ENCODE data around the gene CCDC201. TPM values are rescaled to one million over a fixed set of nuclear protein-coding genes. Genes with fewer than 3 reads are reported as not detected.

CCDC201 gene
- total RNA-seq, 2 experiments from 2014 or later, result not detected

- H3K9me3 ChIP-seq (ENCODE audit: control insufficient read depth in 1 of 2, insufficient read depth in 1 of 2, low read length in 2 of 2), result peaks cover 0 to 4% of the 10 kb centered on the region in 2 experiments
- peaks cover 19% of the 10 kb centered on the region for H3K4me1 Mint-ChIP-seq (ENCODE audit: low read depth)
- H3K36me3 Mint-ChIP-seq (ENCODE audit: low read depth), result no peaks in the 10 kb centered on the region
- no peaks in the 10 kb centered on the region for H3K36me3 ChIP-seq (ENCODE audit: insufficient read depth, low read length)
- intact Hi-C loops (cut with DNase I, micrococcal nuclease), result no loop called here
- TF ChIP-seq CTCF (IDR thresholded peaks at IDR 0.05), result no peak
- peak within 1 kb of the TSS; percentile 38 for H3K4me3 Mint-ChIP-seq
- peaks cover 33% of the 10 kb centered on the region for H3K4me1 ChIP-seq (ENCODE audit: insufficient read depth, low read length)
- H3K4me3 ChIP-seq (ENCODE audit: low read length), result peak within 1 kb of the TSS; percentile 13
- H3K27me3 ChIP-seq (ENCODE audit: control insufficient read depth in 1 of 2, insufficient read depth in 2 of 2, low read length in 2 of 2), result peaks cover 38 to 63% of the 10 kb centered on the region in 2 experiments
- CTCF ChIA-PET, result no interaction called here
- ATAC-seq (ENCODE audit: poor library complexity) (peak; percentile 49), DNase-seq (peak in 6 of 14 experiments; percentile 12 to 70 (median 38))
- peak within 1 kb of the TSS; percentile 67 for H3K27ac Mint-ChIP-seq
- H3K27me3 Mint-ChIP-seq, result peaks cover 87% of the 10 kb centered on the region
- H3K27ac ChIP-seq (ENCODE audit: low read depth in 1 of 2, low read length in 2 of 2), result no peak within 1 kb of the TSS
- H3K9me3 Mint-ChIP-seq, result no peaks in the 10 kb centered on the region
- POLR2A ChIA-PET, result interaction anchor here (1.0 to 1.9 kb wide), 2 partner anchors 19 to 152 kb away, joined by 3 to 6 read pairs; no protein-coding TSS in a partner anchor
Observed at GRCh38 chr7:45920502-45921380, 47.9 kb upstream of the CCDC201 start, which contains the start of gene IGFBP3. Gene IGFBP3 (minus strand): TSS chr7:45921272. CDS start chr7:45921140, 132 bp downstream.

GRCh38 chr7:45919993-45920459 lies 47.1 kb upstream of the CCDC201 start:
- peaks cover 82% of the 10 kb centered on the region for H3K27me3 Mint-ChIP-seq
- no peak for ATAC-seq (ENCODE audit: poor library complexity)
- no peaks in the 10 kb centered on the region for H3K36me3 Mint-ChIP-seq (ENCODE audit: low read depth)
- H3K27ac ChIP-seq (ENCODE audit: low read depth in 1 of 2, low read length in 2 of 2), result no peak overlapping the region
- no peak overlapping the region for H3K27ac Mint-ChIP-seq
- H3K4me3 ChIP-seq (ENCODE audit: low read length), result peak overlapping the region; percentile 13
- peaks cover 38 to 63% of the 10 kb centered on the region in 2 experiments for H3K27me3 ChIP-seq (ENCODE audit: control insufficient read depth in 1 of 2, insufficient read depth in 2 of 2, low read length in 2 of 2)
- DNase-seq, result no peak
- CTCF ChIA-PET, result no interaction called here
- H3K4me1 ChIP-seq (ENCODE audit: insufficient read depth, low read length), result peaks cover 33% of the 10 kb centered on the region
- H3K9me3 ChIP-seq (ENCODE audit: control insufficient read depth in 1 of 2, insufficient read depth in 1 of 2, low read length in 2 of 2), result peaks cover 0 to 4% of the 10 kb centered on the region in 2 experiments
- no peaks in the 10 kb centered on the region for H3K9me3 Mint-ChIP-seq
- no peak for TF ChIP-seq CTCF (IDR thresholded peaks at IDR 0.05)
- POLR2A ChIA-PET, result interaction anchor here (1.9 kb wide), 1 partner anchor 20 kb away, joined by 6 read pairs; no protein-coding TSS in a partner anchor
- intact Hi-C loops (cut with DNase I, micrococcal nuclease), result loop anchor here in 1 of 2 experiments (5.0 kb wide), 2 partner anchors 187 to 1902 kb away; no protein-coding TSS in a partner anchor
- no peaks in the 10 kb centered on the region for H3K36me3 ChIP-seq (ENCODE audit: insufficient read depth, low read length)
- peak overlapping the region; percentile 35 for H3K4me3 Mint-ChIP-seq
- H3K4me1 Mint-ChIP-seq (ENCODE audit: low read depth), result peaks cover 19% of the 10 kb centered on the region

DNA sequence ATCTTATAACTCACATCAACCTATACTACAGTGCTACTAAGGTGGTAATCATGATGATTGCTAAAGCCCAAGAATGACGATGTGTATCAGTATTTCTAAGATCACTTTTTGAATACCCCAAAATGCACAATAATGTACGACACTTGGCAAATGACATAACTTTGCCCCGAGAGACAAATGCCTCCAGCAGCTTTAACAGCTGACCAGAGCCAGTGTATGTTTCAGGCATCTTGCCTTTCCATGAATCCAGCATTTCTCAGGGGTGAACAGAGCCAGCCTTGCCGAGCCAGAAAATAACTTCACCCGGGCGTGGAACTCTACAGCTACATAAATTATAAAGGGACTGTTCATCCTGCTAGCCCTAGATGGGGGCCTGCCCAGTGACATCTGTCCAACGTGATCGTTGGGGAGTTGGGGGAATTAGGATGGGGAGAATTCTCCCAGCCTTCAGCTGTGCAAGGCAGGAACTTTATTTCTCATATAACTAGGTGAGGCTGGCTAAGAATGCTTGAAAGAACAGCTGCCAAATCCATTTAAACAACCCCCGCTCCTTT lies 46.4 kb upstream of the CCDC201 start:
- intact Hi-C loops (cut with DNase I, micrococcal nuclease), result loop anchor here in 1 of 2 experiments (5.0 kb wide), 2 partner anchors 188 to 1903 kb away; no protein-coding TSS in a partner anchor
- H3K4me3 Mint-ChIP-seq, result no peak overlapping the region
- Histone ChIP-seq H3K4me1 (ENCODE audit: insufficient read depth, low read length) (peaks cover 33% of the 10 kb centered on the region), H3K27ac (ENCODE audit: low read depth in 1 of 2, low read length in 2 of 2) (no peak overlapping the region), H3K36me3 (ENCODE audit: insufficient read depth, low read length) (no peaks in the 10 kb centered on the region), H3K27me3 (ENCODE audit: control insufficient read depth in 1 of 2, insufficient read depth in 2 of 2, low read length in 2 of 2) (peaks cover 38 to 63% of the 10 kb centered on the region in 2 experiments), H3K9me3 (ENCODE audit: control insufficient read depth in 1 of 2, insufficient read depth in 1 of 2, low read length in 2 of 2) (peaks cover 0 to 4% of the 10 kb centered on the region in 2 experiments), H3K4me3 (ENCODE audit: low read length) (no peak overlapping the region)
- CTCF ChIA-PET, result no interaction called here
- ATAC-seq (ENCODE audit: poor library complexity), result no peak
- POLR2A ChIA-PET, result no interaction called here
- H3K27ac Mint-ChIP-seq, result no peak overlapping the region
- H3K27me3 Mint-ChIP-seq, result peaks cover 75% of the 10 kb centered on the region
- no peak for TF ChIP-seq CTCF (IDR thresholded peaks at IDR 0.05)
- H3K36me3 Mint-ChIP-seq (ENCODE audit: low read depth), result no peaks in the 10 kb centered on the region
- H3K9me3 Mint-ChIP-seq, result no peaks in the 10 kb centered on the region
- H3K4me1 Mint-ChIP-seq (ENCODE audit: low read depth), result peaks cover 19% of the 10 kb centered on the region
- no peak for DNase-seq
